Activated naive CD4-positive, alpha-beta T cell (primary cell): ENCODE data around the gene DCDC1.
"Not testable (repeated sequence)": the region's sequence is repeated elsewhere in the genome, so short reads cannot be mapped to it uniquely, and the experiment has no call there.

Source experiments
- DNase-seq, 4 experiments: peaks; one replicate each; lab custom pipeline; 2025; lab: John Stamatoyannopoulos, UW

DCDC1 gene

GRCh38 chr11:30985536-30985935 lies 384.0 kb downstream of the DCDC1 start:
- DNase-seq, result no peak

DNA sequence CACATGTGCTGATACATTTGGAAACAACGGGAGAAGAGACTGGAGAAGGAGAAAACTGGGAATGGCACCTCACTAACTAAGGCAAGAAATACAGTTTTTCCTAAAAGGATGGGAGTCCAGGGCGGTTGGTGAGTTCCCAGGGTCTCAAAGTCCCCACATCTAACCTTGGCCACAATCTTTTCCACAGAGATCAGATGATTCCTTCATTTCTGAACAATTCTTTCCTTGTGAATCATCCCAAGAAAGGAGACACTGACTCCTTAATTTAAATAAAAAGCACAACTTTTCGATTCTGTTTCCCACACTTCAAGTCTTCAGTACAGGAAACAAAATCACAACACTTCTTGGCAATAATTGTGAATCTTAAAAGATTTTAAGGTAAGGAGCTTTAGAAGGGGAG lies 384.7 kb downstream of the DCDC1 start:
- no peak for DNase-seq

- no peak for DNase-seq
Observed at GRCh38 chr11:30984442-30984816, 385.1 kb downstream of the DCDC1 start.

GRCh38 chr11:30983776-30984441 lies 385.6 kb downstream of the DCDC1 start:
- DNase-seq, result no peak

- no peak for DNase-seq
Observed at GRCh38 chr11:30983143-30983542, 386.4 kb downstream of the DCDC1 start.

DNA sequence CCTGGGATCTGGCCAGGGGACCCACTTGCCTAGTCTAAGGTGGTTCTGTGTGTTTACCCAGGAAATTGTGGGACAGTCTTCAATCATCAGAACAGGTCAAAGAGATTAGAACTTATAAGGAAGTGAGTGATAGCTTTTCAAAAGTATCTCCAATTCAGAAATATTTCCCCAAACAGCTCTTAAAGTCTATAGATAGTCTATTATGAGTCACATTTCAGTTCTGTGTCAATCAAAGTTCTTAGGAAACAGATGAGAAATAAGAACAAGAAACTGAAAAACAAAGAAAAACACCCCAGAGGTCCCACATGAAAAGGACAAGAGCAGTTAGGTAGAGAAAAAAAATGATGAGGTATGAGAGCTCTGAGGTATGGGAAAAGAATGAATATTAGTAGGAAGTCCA lies 402.0 kb downstream of the DCDC1 start:
- no peak for DNase-seq

DNA sequence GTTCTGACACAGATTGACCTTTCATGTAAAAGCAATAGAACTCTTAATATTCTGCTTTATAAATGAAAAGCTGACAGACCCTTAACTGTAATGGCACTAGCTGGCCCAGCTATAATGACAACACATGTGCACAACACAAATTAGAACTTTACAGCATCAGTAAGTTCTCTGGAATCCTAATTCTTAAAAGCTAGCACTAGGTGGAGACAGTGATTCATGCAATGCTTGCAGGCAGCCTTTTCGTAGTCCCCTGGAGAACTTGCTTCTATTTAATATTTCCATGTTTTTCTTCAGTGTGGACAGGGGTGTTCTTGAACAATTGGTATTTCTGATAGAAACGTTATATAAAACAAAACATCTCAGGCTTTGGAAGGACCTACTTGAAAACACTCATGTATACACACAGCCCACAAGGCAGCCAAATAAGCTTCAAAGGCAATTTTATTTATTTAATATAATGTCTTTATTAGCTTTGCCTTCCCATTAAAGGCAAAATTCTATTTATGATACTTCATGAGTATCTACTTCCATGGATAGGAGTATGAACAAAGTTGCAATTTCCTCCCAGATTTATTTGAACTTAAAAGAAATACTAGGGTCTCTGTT lies 409.0 kb downstream of the DCDC1 start:
- no peak for DNase-seq

- DNase-seq, result no peak
Observed at GRCh38 chr11:30956751-30957150, 412.8 kb downstream of the DCDC1 start.

GRCh38 chr11:30949838-30950237 lies 419.7 kb downstream of the DCDC1 start:
- DNase-seq, result no peak

GRCh38 chr11:30947715-30948114 lies 421.8 kb downstream of the DCDC1 start:
- DNase-seq, result not testable (repeated sequence)

DNA sequence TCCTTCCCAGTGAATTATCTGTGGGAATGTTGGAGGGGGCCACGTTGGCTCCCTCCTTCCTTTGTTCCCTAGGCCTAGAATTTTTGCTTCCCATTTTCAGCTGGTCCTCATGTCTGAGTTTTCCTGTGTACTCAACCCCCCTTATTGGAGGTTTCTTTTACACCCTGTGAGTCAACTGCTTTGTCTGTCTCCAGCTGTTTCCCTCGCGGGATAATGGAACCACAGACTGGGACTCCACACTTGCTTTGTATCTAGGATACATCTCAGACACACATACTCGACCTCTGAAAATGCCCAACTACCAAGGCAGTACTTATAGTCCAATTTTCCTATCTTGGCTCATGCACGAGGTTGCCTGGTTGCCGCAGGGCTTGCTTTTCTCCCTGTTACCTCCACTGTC lies 430.7 kb downstream of the DCDC1 start:
- DNase-seq, result no peak

GRCh38 chr11:30938171-30938570 lies 431.4 kb downstream of the DCDC1 start:
- no peak for DNase-seq

DNA sequence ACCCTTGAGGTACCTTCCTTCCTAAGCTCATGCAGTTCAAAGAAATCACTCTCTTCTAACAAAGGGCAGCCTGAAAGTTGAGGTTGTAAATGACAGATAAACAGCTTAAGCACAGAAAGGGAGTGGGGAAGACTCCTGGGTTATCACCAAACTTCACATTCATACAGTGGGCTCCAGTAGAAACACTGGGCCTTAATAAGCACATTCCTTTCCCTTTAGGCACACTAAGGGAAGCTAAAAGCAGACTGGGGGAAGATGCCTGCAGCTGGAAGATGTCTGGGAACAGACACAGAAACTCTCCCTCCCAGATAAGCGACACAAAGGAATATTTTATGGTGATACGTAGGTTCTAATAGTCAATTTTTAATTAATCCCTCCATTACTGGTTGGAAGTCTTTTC lies 433.0 kb downstream of the DCDC1 start:
- no peak for DNase-seq

DNA sequence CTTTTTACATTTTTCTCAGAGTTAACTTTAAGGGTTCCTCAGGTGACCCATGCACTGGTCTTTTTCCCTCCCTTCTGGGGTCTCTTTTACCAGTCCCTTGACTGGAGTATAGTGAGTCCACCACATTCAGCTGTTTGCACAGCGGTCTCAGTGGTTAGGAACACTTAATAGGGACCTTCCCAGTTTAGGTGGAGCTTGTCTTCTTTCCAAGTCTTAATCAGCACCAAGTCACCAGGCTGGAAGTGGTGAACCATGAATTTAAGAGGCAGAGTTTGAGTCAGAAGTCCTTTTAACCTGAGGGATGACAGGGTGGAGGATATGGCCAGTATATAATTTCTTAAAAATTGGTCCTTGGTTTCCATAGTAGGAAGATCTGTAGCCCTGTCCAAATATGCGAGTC lies 433.7 kb downstream of the DCDC1 start:
- DNase-seq, result no peak

- DNase-seq, result no peak
Observed at GRCh38 chr11:30926130-30926529, 443.4 kb downstream of the DCDC1 start.

GRCh38 chr11:30921811-30922210 lies 447.7 kb downstream of the DCDC1 start:
- no peak for DNase-seq

GRCh38 chr11:30919389-30920152 lies 450.0 kb downstream of the DCDC1 start:
- DNase-seq, result no peak

- no peak for DNase-seq
Observed at GRCh38 chr11:30917859-30918478, 451.6 kb downstream of the DCDC1 start.

GRCh38 chr11:30917266-30917665 lies 452.3 kb downstream of the DCDC1 start:
- DNase-seq, result no peak

DNA sequence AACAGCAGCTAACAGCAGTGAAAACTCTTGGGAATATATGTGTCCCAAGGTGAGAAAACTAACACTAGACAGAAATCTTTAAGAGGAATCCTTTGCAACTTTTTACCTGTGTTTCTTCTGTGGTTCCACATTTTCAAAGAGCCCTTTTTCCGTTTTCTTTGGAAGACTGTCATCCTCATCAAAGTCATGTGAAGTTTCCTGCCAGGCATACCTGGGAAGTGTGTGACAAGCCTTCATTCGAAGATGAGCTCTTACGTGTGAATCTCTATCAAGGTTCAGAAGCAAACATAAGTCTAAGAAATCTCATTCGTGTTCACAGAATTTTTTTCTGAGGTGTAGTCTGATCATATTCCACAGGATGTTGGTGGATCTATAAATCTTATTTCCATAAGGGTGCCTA lies 452.8 kb downstream of the DCDC1 start:
- DNase-seq, result no peak

GRCh38 chr11:30914143-30914762 lies 455.3 kb downstream of the DCDC1 start:
- no peak for DNase-seq

- no peak for DNase-seq
Observed at GRCh38 chr11:30911247-30911646, 458.3 kb downstream of the DCDC1 start.
